ENCODE measurements around the gene PUDP.

GRCh38 chrX:7191681-7192110 is 43.7 kb upstream of the PUDP start:
- TF ChIP-seq CTCF (IDR thresholded peaks at IDR 0.05 in 2 of 3, conservative IDR thresholded peaks at IDR 0.05 in 1 of 3; ENCODE audit: borderline replicate concordance in 1 of 3, insufficient read depth in 1 of 3, low read depth in 2 of 3, low read length in 2 of 3), result peak; percentile 33 to 38 (median 36); a peak in 4 of 6 replicates
- no peak for TF ChIP-seq MAX (IDR thresholded peaks at IDR 0.05)
- no peak for TF ChIP-seq REST (IDR thresholded peaks at IDR 0.05; ENCODE audit: low read depth)
- no peak for TF ChIP-seq POLR2AphosphoS5 (IDR thresholded peaks at IDR 0.05; ENCODE audit: low read depth, low read length)

Data from HCT116 (cell line).